Bronchial epithelial cell (primary cell): ENCODE results near the gene SBDS. TPM values are rescaled to one million over a fixed set of nuclear protein-coding genes. Genes with fewer than 3 reads are reported as not detected.

Experiments
- total RNA-seq: library from RNA; depleted of rRNA; stranded (reverse); fragments of >200 nt; gene quantifications from 2 replicates; pipeline ENCODE4 v1.2.1, GENCODE V29; 2014

The SBDS gene
- total RNA-seq, 1 donor from 2014 or later: 108 TPM

Other genes with a start within 250 kb of the SBDS start
- gene TMEM248, start 74.4 kb downstream of the SBDS start, total RNA-seq: 45.3 and 51.3 TPM in 2 replicates
- gene TYW1, start 1.2 kb upstream of the SBDS start, total RNA-seq: 23.8 and 28.4 TPM in 2 replicates